Central memory CD4-positive, alpha-beta T cell (primary cell): ENCODE measurements around the gene SLIT3.

Experiments
- DNase-seq: peaks from one replicate; pipeline ENCODE4 v3.0.0; 2022

SLIT3 gene

DNA sequence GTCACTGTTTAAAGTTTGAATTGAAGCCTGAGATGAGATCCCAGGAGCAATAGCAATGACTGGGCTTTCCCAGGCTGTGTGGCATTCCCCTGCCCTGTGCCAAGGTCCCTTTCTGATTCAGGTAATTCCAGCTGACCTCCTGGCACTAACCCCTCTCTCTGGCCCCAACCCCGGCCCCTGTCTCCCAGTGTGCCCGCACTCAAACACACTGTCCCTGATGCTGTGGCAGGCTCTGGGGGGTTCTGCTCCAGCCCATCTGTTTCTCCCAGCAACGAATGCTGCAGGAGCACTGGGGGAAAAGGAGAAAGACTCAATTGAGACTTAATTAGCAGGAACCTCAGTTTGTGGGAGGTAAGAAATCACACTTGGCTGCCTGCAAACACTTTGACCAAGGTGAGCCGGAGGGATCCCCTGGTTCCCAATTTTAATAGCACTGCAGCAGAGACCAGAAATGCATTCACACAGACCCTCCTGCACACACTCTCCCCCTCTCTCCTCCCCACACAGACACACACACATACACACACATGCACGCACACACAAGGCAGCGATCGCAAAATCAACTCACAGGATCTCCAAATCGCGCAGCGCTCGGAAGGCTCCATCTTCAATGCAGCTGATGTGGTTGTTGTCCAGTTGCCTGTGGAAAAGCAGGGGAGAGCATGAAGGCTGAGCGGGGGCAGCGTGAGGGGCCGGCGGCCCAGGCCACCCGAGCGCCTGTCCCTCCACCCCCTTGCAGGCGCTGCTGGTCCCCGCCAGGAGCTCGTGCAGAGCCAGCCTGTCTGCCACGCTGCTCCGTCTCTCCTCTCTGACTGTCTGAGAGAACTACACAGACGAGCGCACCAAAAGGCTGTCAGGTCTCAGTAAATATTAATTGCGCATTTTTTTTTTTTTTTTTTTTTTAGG, 456.7 kb downstream of the SLIT3 start:
- DNase-seq: no peak

DNA sequence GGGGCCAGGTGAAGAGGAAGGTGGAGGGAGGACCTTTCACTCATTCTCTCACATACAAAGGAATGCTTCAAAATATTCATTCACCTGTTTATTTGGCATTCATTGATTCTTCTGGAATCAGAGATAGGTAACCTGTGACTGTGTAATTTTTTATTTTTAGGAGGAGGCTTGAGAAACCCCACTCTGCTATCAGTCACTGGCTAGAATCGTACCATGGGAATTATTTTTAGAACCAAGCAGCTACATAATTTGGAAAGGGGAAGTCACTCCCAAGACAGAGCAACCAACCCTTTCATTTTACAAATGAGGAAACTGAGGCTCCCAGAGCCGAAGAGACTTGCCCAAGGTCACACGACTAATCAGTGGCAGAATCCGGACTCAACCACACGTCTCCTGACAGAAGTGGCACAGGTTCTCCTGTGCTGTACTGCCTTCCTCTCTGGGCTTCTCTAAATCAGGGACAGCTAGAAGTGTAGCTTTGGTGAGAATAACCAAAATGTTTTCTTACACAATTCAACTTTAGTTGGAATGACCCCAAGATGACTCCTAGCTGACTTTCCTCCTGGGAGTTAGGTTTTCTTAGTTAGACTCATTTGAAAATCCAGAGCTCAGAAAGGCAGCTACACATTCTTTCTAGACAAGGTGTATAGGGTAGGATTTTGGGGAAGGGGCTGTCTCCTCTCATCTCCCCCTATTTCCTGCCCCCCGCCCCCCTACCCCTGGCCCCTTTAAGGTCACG, 457.5 kb downstream of the SLIT3 start:
- no peak for DNase-seq

DNA sequence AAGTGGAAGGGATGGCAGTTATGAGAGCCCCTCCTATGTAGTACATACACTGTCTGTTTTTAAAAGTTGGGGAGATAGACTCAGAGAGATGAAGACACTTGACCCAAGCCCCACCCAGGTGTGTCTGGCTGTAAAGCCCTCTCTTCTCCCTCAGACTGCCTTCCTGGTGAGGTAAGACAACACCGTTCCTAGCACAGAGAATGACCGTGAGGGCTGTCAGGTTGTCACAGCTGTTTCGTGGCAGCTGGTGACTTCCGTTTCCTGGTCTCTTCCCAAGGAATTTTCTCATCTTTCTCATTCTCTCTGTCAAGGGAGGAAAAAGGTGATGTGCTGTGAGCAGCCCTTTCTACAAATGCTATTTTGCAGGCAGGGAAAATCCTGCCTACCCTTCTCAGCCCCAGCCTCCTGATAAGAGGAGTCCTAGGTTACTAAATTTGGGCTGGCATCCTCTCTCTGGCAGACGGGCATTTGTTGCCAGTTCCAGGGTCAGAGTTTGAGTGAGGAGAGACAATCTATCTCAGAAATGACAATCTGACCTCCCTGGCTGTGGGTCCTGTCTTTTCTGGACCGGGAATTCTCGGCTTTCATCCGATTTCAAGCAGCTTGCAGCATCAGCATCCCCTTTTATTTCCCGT, 458.3 kb downstream of the SLIT3 start:
- no peak for DNase-seq

DNA sequence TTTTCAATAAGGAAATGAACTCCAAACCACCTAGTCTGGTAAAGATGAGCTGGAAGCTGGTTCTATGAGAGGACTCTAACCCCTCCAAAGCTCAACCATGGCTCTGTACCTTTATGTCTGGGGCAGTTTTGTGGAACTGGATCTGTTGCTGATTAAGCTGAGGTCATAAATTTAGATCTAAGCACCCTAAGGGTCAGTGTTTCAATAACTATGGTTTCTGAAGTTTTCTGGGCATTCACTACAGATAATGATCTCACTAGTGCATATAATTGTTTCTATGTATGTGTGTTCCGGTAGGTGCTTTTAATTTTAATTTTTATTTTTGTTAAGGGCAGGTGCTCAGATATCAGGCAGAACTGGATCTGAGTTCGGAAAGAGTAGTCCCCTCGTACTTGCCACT, 463.1 kb downstream of the SLIT3 start:
- DNase-seq: no peak

DNA sequence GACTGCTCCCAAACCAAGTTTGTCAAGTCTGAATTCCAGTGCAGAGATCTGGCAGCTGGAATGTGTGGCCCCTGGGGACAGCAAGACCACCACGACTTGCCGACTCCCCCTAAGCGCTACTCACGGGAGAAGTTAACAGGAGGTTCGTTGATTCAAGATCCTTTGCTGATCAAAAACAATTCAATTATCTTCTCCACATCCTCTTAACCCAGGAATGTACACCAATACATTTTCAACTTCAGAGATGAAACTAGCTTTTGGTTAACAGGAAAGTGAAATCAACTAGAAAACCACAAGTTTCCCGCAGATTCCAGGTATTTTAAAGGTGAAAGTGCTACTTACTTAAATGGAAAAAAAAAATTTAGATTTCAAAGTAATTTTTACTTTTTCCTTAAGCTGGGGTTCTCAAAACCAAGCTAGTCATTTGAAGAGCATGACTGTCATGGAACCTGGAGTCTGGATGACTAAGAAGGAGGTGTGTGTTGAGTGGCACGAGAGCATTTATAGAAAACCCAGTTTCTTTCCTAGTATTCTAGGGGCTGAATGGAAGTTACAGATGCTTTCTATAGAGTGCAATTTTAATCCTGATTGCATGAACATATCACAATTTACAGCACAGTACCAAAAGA, 464.2 kb downstream of the SLIT3 start:
- DNase-seq: no peak

DNA sequence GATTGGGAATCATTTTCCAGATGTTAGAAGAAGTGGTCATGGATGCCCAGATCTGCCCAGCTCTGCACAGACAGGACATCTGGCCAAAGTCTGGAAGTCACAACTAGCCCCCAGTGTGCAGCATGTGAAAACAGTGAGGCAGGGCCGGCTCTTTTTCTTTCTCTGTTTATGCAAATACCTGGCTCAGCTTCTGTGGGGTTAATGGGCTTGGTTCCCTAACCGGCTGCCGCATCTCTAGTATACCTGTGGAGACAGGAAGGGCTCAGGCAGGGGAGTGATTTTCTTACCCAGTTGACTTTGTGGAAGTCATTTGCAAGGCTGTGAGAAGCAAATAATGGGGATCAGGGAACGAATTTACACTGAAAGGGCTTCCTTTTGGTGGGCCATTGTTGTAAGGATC, 467.0 kb downstream of the SLIT3 start:
- DNase-seq: no peak

DNA sequence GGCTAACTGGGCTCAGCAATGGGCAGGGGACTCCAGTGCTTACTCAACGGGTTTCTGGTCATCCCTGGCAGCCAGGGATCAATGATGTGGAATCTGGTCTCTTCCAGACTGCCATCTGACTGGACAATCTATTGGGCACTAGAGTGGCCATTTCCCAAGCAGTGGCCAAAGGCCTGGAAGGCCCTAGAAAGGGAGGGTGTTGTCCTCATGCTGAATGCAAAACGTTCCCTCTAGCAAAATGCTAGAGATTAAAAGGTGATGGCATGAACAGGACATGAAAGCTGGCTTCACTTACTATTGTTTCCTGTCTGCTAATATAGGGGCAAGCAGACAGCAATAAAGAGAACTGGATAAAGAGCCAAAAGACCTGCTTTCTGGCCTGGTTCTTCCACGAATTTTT, 467.6 kb downstream of the SLIT3 start:
- no peak for DNase-seq

DNA sequence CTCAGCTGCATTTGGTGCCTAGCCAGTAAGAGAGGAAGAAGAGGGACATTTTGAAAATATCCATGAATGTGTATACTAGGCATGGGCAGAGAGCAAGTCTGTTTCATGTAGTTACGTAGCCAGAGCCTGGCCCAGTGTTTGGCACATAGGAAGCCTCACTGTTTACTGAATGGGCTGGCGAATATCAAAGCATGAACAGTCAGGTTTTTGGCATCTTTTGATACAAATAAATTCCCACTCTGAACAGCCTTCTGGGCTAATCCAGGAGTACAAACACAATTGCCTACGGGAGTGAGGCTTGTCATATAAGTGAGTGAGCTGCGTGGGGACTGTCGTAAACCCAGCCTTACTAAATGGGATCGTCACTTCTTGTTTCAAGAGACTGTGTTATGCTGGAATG, 468.6 kb downstream of the SLIT3 start:
- no peak for DNase-seq

DNA sequence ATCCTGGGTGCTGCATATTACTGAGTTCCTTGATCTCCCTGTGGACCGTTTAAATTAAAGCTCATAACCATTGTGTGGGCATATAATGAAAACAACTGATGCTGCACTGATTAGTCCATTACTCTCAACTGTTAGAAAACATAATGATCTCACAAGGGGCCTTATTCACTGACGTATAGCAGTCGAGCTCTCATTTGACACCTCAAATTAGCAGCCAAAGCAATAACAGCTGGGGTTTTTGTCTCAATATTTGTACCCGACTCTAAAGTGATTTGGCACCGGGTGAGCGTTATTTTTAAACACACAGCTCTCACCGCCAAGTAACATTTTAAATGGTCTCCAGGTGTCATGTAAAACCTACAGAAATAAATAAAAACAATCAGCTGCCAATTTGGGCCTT, 469.6 kb downstream of the SLIT3 start:
- no peak for DNase-seq

DNA sequence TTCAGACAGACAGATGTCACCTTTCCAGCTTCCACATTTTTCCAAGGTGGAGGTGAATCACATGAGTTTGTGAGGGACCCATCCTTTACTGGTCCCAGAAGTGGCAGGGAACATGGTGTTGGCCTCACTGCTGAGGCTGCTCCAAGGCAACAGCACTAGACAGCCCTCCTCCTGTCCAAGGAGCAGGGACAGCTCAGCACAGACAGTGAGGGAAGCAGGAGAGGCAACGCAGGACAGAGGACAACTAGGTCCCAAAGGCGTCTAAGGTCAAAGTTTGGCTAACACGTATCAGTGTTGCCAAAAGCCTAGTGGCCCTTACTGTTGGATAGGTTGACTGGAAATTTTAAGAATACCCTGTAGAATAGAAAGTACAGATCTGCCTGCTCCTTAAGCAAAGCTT, 470.1 kb downstream of the SLIT3 start:
- DNase-seq: no peak

DNA sequence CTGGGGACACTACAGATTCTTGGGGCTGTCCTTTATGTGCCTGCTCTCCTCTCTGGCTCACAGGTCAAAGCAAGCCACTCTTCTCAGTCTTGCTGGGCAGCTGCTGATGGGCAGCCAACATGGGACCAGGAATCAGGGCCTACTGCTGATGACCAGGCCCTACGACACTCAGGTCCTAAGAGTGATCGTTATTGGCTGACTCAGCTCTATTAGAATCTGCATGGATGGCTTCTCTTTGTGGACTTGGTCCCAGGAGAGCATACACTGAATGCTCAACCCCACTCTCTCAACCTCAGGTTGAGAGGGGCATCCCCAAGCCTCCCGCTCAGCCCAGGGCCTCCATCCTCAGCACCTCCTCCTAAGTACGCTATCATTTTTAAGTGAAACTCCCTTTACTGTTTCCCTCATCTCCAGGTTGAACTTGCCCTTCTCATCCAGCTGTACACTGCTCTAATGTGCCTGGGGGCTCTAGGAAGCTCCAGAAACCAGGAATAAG, 471.0 kb downstream of the SLIT3 start:
- no peak for DNase-seq

DNA sequence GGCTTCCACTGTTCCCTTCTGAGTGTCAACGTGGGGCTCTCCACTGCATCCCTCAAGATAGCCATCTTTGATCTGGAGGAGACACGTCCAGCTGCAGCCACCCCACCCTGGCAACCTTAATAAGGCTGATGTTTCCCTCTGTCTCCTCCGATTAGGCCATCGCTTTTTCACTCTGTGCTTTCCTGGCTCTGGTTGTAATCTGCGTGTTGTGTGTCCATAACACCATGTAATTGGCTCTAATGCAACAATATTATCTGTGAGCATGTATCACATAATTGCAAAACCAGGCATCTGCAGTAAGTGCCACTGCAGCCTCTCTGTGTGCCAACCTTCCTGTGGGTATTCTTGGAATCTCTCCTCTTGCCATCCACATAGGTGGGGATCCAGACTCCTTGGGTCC, 471.9 kb downstream of the SLIT3 start:
- no peak for DNase-seq

DNA sequence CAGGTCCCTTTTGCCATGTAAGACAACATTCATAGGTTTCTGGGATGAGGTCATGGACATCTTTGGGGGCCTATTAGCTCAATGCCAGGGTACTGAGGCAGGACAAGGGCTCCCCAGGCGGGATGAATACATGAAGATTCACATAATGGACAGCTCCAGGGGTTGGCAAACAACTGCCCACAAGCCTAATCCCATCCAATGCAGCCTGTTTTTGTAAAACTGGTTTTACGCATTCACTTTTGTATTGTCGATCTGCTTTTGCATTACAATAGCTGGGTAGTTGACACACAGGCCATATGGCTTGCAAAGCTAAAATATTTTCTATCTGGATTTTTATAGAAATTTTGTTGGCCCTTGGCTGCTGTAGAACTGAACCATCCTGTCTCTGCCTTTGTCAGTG, 473.3 kb downstream of the SLIT3 start:
- no peak for DNase-seq

DNA sequence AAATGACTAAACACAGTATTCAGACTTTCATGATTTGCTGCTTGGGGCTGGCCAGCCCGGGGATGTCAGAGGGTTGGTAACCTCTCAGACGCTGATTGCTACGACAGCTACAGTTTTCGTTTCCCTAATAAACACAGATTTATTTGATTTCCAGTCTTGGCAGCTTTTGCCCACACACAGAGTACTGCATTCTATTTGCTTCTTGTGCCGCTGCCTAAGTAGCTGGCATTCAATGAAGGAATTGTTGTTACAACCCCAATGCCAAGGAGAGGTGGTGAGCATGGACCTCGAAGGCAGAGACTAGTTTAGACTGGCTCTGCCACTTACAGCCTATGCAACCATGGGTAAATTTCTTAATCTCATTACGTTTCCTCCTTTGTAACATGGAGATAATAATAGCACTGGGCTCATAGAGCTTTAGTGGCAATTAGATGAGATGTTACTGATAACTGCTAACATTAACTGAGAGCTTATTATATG, 474.7 kb downstream of the SLIT3 start:
- DNase-seq: no peak

DNA sequence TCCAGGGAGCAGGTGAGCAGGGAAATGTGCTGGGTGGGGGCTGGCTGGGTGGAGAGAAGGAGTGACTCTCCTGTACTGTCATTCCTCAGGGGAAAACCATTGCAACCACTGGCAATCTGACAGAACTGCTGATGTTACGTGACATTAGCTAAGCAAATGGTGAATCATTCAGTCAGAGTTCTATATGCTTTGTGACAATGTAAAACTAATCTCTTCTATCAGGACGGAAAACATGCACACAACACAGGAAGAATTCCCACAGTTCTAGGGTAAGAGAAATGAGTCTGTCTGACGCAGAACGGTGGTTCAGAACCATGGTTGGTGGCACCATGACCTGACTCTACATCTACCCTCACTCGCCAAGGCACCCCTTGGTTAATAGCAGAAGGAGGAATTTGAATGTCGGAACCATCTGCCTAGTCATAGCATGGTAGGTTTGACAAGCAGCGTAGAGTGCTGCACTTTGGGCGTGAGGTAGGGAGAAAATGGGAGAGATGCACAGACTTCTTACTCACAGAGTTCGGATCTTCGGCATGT, 478.1 kb downstream of the SLIT3 start:
- DNase-seq: no peak

DNA sequence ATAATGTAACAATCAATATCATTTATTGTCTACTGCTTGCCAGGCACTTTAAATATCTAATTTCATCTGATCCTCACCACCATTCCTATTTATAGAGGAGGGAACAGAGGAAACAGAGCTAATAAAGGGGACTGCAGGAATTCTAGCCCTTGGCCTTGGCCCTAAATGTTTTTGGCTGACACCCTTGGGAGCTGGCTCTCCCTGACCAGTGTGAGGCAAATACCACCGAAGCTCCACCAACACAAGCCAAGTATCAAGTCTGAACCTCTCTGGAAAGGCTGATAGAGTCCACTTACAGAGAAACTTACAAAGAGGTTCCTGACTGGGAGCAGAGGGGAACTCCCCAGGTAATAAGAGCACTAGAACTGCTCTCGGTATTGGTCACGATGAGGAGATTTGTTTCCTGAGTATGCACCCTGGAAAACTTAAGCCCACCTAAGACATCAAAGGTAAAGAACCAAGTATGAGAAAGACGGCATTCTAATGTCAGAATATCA, 478.6 kb downstream of the SLIT3 start:
- DNase-seq: no peak

DNA sequence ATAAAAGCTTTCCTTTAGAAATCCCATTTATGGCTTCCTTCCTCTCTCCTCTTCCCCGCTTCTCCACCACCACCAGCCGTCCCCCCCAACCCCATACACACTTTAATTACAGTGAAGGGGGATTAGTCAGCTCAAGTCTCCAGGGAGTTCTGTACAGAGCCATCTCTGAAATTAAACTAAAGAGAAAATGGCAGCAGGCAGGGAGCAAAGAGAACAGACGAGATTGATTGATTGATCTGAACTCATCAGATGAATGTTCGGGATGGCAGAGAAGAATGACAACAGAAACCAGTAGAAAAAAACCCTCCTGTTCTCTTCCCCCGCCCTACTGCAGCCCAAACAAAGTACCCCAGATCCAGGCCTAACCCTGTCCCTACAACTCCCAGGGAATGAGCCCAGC, 480.1 kb downstream of the SLIT3 start:
- no peak for DNase-seq

DNA sequence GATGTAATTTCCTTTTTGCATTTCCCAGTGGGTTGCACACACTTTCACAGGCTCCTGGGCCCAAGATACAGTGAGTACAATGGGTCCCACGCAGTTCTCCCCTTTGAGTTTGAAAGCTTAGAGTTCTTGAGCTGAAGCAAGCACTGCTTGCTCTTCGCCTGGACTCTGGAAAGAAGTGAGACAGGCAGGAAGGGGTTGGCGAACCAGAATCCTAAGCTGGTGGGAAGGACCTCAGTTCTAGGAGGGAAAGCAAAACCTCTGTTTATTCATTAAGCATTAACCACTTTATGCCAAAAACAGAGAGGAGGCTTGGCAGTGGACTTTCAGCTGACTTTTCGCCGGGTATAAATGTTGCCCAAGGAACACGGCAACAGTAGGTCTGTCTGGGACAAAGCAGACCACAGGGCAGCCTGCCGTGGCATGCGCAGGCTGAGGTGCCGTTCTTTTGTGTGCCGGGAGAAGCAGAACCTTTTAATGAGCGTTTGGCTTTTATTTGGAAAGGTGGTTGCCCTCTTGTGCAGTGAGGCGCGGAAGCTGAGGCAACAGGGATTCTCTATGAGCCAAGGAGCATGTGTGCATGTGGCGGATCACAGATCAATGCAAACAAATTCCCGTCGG, 481.8 kb downstream of the SLIT3 start:
- DNase-seq: no peak

DNA sequence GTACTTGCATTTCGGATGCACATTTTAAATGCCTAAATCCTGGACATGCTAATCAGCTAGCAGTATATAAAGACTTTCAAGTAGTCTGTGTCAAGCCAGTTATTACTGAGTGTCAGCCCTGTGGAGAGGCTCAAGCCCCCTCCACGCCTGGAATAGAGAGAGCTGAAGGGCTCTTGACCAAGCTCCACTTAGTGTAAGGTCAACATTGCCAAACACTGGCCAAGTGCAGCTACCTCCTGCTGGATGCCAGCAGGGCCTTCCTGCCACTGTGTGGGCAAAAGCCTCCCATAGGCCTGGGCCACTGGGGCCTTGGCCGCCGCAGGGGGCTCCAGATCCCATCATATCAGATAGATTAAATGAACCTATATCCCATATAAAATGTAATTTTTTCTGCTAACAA, 482.4 kb downstream of the SLIT3 start:
- DNase-seq: no peak

DNA sequence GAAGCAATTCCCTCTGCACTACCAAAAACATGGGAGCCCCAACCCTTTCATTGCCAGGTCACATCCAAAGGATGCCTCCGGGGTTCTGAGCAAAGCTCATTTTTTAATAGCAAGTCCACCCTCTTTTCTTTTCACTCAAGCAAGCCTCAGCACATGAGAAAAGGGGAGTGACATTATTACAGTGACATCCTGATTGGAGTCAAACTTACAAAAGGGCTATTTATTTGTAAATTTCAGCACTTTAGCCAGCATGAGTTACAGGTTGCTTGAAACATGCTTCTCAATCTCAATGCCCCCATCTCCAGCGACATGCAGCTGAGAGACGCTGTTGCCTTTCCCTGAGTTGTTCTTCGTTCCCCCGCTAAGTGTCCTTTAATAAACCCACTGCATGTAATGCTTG, 483.3 kb downstream of the SLIT3 start:
- DNase-seq: no peak

DNA sequence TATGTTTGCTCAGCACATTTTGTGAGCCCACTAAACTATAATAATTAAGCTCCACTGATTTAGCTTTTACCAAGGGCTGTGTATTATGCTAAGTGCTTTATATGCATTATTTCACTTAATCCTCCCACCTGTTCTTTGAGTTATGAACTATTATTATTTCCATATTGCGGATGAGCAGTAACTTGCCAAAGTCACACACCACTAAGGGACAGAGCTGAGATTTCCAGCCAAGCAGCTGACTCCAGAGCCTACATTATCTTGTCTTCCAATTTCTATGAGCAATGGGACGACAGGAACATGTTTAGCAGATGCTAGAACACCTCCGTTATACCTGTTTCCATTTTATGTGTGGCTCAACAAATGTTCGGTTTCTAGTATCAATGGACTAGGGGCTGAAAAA, 484.3 kb downstream of the SLIT3 start:
- no peak for DNase-seq
